Uterus (tissue), 4 donors: ENCODE data around the gene PDE4D. TPM values are rescaled to one million over a fixed set of nuclear protein-coding genes. Genes with fewer than 3 reads are reported as not detected.

Experiments
- DNase-seq, 2 donors: peaks; one replicate each; pipeline ENCODE4 v3.0.0-alpha.2; 2019 to 2020
- H3K27ac ChIP-seq, 2 donors: fragments of 200-600 bp; sonication (generic); 1 replicate in 1 of 2; 2 replicates in 1 of 2; pipeline ENCODE4 v1.5.1; 2016 to 2018
- H3K27me3 ChIP-seq, 2 donors: fragments of 200-600 bp; sonication (generic); one replicate each; pipeline ENCODE4 v1.5.1; 2018 to 2019; ENCODE audit warnings: control low read depth in 1 of 2
- H3K36me3 ChIP-seq, 2 donors: fragments of 200-600 bp; sonication (generic); one replicate each; pipeline ENCODE4 v1.5.1; 2019; ENCODE audit warnings: control low read depth in 1 of 2
- H3K4me1 ChIP-seq, 2 donors: fragments of 200-600 bp; sonication (generic); one replicate each; pipeline ENCODE4 v1.5.1; 2018 to 2019; ENCODE audit warnings: control low read depth in 1 of 2
- H3K4me3 ChIP-seq, 2 donors: fragments of 200-600 bp; sonication (generic); 1 replicate in 1 of 2; 2 replicates in 1 of 2; pipeline ENCODE4 v1.5.1; 2018 to 2019; ENCODE audit warnings: mild to moderate bottlenecking in 1 of 2
- H3K9me3 ChIP-seq, 2 donors: fragments of 200-600 bp; sonication (generic); one replicate each; pipeline ENCODE4 v1.5.1; 2019; ENCODE audit warnings: control low read depth in 1 of 2
- CTCF ChIP-seq, 4 experiments: fragments of 200-600 bp in 2 of 4; fragments of 450-650 bp in 2 of 4; sonication (generic) in 2 of 4; IDR thresholded peaks; one replicate each; pipeline ENCODE4 v1.5.1; 2016 to 2019; ENCODE audit warnings: antibody characterized with exemption in 4 of 4, mild to moderate bottlenecking in 2 of 4, moderate library complexity in 1 of 4
- POLR2A ChIP-seq, 2 donors: fragments of 450-650 bp; IDR thresholded peaks; one replicate each; pipeline ENCODE4 v1.6.1; 2016; ENCODE audit warnings: antibody characterized with exemption in 2 of 2, mild to moderate bottlenecking in 1 of 2, moderate library complexity in 1 of 2
- intact Hi-C: fragments of 100-400 bp; cut with DNase I; formaldehyde crosslinking; loops from one replicate; pipeline ENCODE4 v1.15.1; 2023; ENCODE audit warnings: low total_unique reads
- total RNA-seq, 4 donors: library from RNA; depleted of rRNA in 3 of 4; stranded (reverse); fragments of >200 nt in 3 of 4; gene quantifications; one replicate each; pipeline versions ENCODE4 v1.1.0 to v1.2.4, GENCODE V29; 2014 to 2023
- donor health status: DM: yes; HTN: yes; CAD: no.

The PDE4D gene
- total RNA-seq, 4 donors from 2014 or later = 27.1 to 77.0 (median 45.8) TPM

DNA sequence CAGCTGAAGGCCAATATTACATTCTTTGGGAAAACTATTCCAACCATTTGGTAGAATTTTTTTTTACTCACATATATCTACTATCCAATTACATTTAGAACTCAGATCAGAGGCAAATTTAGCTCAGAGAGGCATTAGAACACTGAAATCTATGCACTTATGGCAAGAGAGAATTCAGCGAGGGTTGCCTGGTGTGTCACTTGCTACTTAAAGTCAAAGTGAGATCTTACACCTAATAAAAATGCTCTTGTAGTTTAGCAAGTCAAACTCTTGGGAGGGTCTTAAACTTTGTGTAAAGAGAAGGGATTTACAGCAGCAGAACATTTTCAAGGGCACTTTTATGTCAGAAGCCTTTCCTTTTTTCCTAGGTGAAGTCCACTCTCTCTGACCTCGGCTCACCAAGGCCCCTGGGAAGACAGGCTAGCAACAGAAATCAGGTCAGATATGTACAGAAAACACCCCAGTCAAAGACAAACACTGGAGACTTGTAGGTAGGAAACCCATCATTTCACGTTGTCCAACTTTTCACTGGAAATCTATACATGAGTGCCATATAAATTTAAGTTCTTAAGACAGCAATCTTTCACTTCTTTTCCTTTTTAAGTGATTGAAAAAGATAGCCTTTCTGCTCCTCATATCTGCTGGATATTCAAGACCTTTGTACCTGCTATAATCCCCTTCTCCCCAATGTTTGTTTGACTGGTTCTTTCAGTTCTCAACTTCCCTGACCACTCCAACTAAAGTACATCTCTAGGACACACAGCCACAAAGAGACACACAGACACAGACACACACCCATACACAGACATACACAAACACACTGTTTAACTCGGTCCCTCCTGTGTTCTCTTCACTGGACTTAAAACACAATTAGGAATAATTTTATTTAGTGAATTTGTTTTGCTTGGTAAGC is 635.8 kb downstream of the PDE4D start:
- no peak for TF ChIP-seq CTCF (IDR thresholded peaks at IDR 0.05)
- TF ChIP-seq POLR2A (IDR thresholded peaks at IDR 0.05) = no peak
- Histone ChIP-seq H3K27ac (peak overlapping the region; percentile 65 to 69), H3K9me3 (no peaks in the 10 kb centered on the region), H3K27me3 (no peaks in the 10 kb centered on the region), H3K36me3 (no peaks in the 10 kb centered on the region), H3K4me1 (peaks cover 0 to 8% of the 10 kb centered on the region in 2 donors), H3K4me3 (no peak overlapping the region)
- intact Hi-C loops = no loop called here
- DNase-seq = no peak

- H3K27me3 ChIP-seq = no peaks in the 10 kb centered on the region
- no peak overlapping the region for H3K4me3 ChIP-seq
- intact Hi-C loops = no loop called here
- H3K4me1 ChIP-seq = peaks cover 0 to 8% of the 10 kb centered on the region in 2 donors
- no peaks in the 10 kb centered on the region for H3K9me3 ChIP-seq
- DNase-seq = no peak
- TF ChIP-seq POLR2A (IDR thresholded peaks at IDR 0.05) (no peak), CTCF (IDR thresholded peaks at IDR 0.05) (no peak)
- H3K36me3 ChIP-seq = no peaks in the 10 kb centered on the region
- peak overlapping the region; percentile 65 to 69 for H3K27ac ChIP-seq
These were observed 637.2 kb downstream of the PDE4D start for GRCh38 chr5:59256331-59256730.

DNA sequence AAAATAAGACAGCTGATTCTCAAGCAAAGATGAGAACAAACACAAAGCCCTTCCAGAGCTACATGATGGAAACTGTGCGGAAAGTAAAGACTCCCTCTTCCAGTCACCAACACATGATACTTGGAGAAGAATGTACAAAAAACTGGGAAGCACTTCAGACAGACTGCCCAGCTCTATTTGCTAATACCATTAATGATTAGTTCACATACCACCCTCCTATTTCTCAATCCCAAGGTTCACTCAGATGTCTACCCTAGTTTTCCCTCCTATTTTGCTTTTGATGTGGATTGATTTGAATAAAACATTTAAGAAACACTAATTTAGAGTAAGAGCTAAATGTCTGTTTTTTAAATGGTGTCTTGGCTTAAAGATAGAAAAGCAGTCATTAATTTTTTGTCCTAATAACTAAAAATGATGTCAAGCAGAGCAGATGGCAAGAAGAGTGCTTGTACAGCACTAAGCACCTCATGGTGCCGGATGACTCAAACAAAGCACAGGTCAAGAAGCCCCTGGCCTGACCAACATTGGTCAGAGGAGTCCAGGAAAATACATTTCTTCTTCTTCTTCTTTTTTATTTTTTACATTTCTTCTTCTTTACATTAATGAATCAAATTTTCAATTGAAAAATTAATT is 639.4 kb downstream of the PDE4D start:
- Histone ChIP-seq H3K4me3 (no peak overlapping the region), H3K27ac (peak overlapping the region; percentile 21 to 65), H3K36me3 (no peaks in the 10 kb centered on the region), H3K9me3 (no peaks in the 10 kb centered on the region), H3K4me1 (peaks cover 0 to 8% of the 10 kb centered on the region in 2 donors), H3K27me3 (no peaks in the 10 kb centered on the region)
- no peak for DNase-seq
- intact Hi-C loops = no loop called here
- TF ChIP-seq POLR2A (IDR thresholded peaks at IDR 0.05) (no peak), CTCF (IDR thresholded peaks at IDR 0.05) (no peak)

- intact Hi-C loops = no loop called here
- Histone ChIP-seq H3K27ac (peak overlapping the region in 1 of 2 donors; percentile 1), H3K4me3 (no peak overlapping the region), H3K27me3 (no peaks in the 10 kb centered on the region), H3K4me1 (peaks cover 0 to 8% of the 10 kb centered on the region in 2 donors), H3K9me3 (no peaks in the 10 kb centered on the region), H3K36me3 (no peaks in the 10 kb centered on the region)
- no peak for TF ChIP-seq CTCF (IDR thresholded peaks at IDR 0.05)
- no peak for TF ChIP-seq POLR2A (IDR thresholded peaks at IDR 0.05)
- DNase-seq = no peak
These were observed 639.9 kb downstream of the PDE4D start for GRCh38 chr5:59253625-59254024.

GRCh38 chr5:59251627-59252026 is 641.9 kb downstream of the PDE4D start:
- DNase-seq = no peak
- Histone ChIP-seq H3K36me3 (no peaks in the 10 kb centered on the region), H3K27ac (peak overlapping the region in 1 of 2 donors; percentile 34), H3K4me3 (no peak overlapping the region), H3K4me1 (peaks cover 0 to 8% of the 10 kb centered on the region in 2 donors), H3K27me3 (no peaks in the 10 kb centered on the region), H3K9me3 (no peaks in the 10 kb centered on the region)
- intact Hi-C loops = no loop called here
- TF ChIP-seq POLR2A (IDR thresholded peaks at IDR 0.05) = no peak
- no peak for TF ChIP-seq CTCF (IDR thresholded peaks at IDR 0.05)
